HepG2 (cell line): ENCODE data around the gene TMEM38A. TPM values are rescaled to one million over a fixed set of nuclear protein-coding genes. Genes with fewer than 3 reads are reported as not detected.

Experiments
- CBX5 ChIP-seq: sonication (generic); formaldehyde crosslinking; IDR thresholded peaks from 2 replicates; pipeline ENCODE4 v1.4.0; 2020; ENCODE audit warnings: missing genetic modification reagents, borderline replicate concordance
- FOSL1 ChIP-seq: sonication (generic); formaldehyde crosslinking; IDR thresholded peaks from 2 replicates; pipeline ENCODE4 v1.9.0; 2021; ENCODE audit warnings: missing genetic modification reagents, borderline replicate concordance
- GABPB1 ChIP-seq: IDR thresholded peaks from 2 replicates; pipeline ENCODE4 v1.6.1; 2016; ENCODE audit warnings: mild to moderate bottlenecking, missing genetic modification reagents, moderate library complexity, missing compliant biosample characterization
- HMG20B ChIP-seq: conservative IDR thresholded peaks from 2 replicates; pipeline ENCODE4 v1.6.1; 2016; ENCODE audit warnings: missing genetic modification reagents, missing compliant biosample characterization
- LBX2 ChIP-seq: sonication (generic); formaldehyde crosslinking; IDR thresholded peaks from 2 replicates; pipeline ENCODE4 v1.5.0; 2020; ENCODE audit warnings: missing genetic modification reagents, mild to moderate bottlenecking, borderline replicate concordance
- RAD51 ChIP-seq: fragments of 450-650 bp; IDR thresholded peaks from 2 replicates; pipeline ENCODE4 v1.6.1; 2016; ENCODE audit warnings: borderline replicate concordance
- SOX13 ChIP-seq, 3 experiments: fragments of 450-650 bp in 1 of 3; sonication (generic) in 1 of 3; formaldehyde crosslinking in 1 of 3; IDR thresholded peaks in 2 of 3; conservative IDR thresholded peaks in 1 of 3; 2 replicates each; pipeline versions ENCODE4 v1.5.0 to v1.6.1; 2016 to 2020; ENCODE audit warnings: antibody characterized with exemption in 1 of 3, mild to moderate bottlenecking in 1 of 3, missing compliant biosample characterization in 1 of 3, missing genetic modification reagents in 1 of 3, moderate library complexity in 1 of 3
- STAT5B ChIP-seq: sonication (generic); formaldehyde crosslinking; IDR thresholded peaks from 2 replicates; pipeline ENCODE4 v1.4.0; 2020; ENCODE audit warnings: missing genetic modification reagents
- TCF7 ChIP-seq: sonication (generic); IDR thresholded peaks from 2 replicates; pipeline ENCODE4 v1.6.1; 2016; ENCODE audit warnings: antibody characterized with exemption, low read depth
- THAP9 ChIP-seq: sonication (generic); formaldehyde crosslinking; IDR thresholded peaks from 2 replicates; pipeline ENCODE4; 2020; ENCODE audit warnings: missing genetic modification reagents, mild to moderate bottlenecking, borderline replicate concordance
- ZBTB10 ChIP-seq: sonication (generic); formaldehyde crosslinking; IDR thresholded peaks from 2 replicates; pipeline ENCODE4 v1.4.0; 2020; ENCODE audit warnings: missing genetic modification reagents, borderline replicate concordance
- ZBTB7A ChIP-seq: sonication (generic); formaldehyde crosslinking; IDR thresholded peaks from 2 replicates; pipeline ENCODE4 v1.8.0; 2022; ENCODE audit warnings: mild to moderate bottlenecking, missing genetic modification reagents
- ZNF138 ChIP-seq: sonication (generic); formaldehyde crosslinking; IDR thresholded peaks from 2 replicates; pipeline ENCODE4 v1.5.0; 2020; ENCODE audit warnings: mild to moderate bottlenecking, low read depth, missing genetic modification reagents
- ZNF17 ChIP-seq: sonication (generic); formaldehyde crosslinking; IDR thresholded peaks from 2 replicates; pipeline ENCODE4 v1.5.0; 2020; ENCODE audit warnings: mild to moderate bottlenecking, missing genetic modification reagents
- polyA plus RNA-seq, 8 experiments: library from polyadenylated mRNA; depleted of rRNA in 3 of 8; stranded (reverse) in 7 of 8; unstranded in 1 of 8; fragments of >200 nt; fragmentation: Illumina TruSeq in 4 of 8; extraction: Trizol in 4 of 8; gene quantifications; 2 replicates each; pipeline versions ENCODE4 v1.2.1 to v1.2.3, GENCODE V29; 2011 to 2016; ENCODE audit warnings: low read depth in 4 of 8, missing spikeins in 1 of 8, mixed read lengths in 1 of 8; ENCODE audit not compliant: insufficient read depth in 1 of 8
- total RNA-seq, 5 experiments: library from RNA; depleted of rRNA; stranded (reverse); fragments of >200 nt; fragmentation: Illumina TruSeq; extraction: Trizol; gene quantifications; 2 replicates each; pipeline ENCODE4 v1.2.3, GENCODE V29; 2016; ENCODE audit warnings: low read depth in 1 of 5
- TF ChIP-seq, protein P1 (sequence below): sonication (generic); formaldehyde crosslinking; IDR thresholded peaks from 2 replicates; pipeline ENCODE4 v1.4.0; 2020; ENCODE audit warnings: missing genetic modification reagents, mild to moderate bottlenecking, borderline replicate concordance
- TF ChIP-seq, protein P2 (sequence below): IDR thresholded peaks from 2 replicates; pipeline ENCODE4 v1.6.1; 2016; ENCODE audit warnings: missing biosample characterization, missing genetic modification reagents, low read depth
- TF ChIP-seq, protein P3 (sequence below): IDR thresholded peaks from 2 replicates; pipeline ENCODE4 v1.6.1; 2012; ENCODE audit warnings: inconsistent platforms
- TF ChIP-seq, protein P4 (sequence below): sonication (generic); formaldehyde crosslinking; IDR thresholded peaks from 2 replicates; pipeline ENCODE4 v1.4.0; 2020; ENCODE audit warnings: missing genetic modification reagents; ENCODE audit errors: not compliant biosample characterization

The TMEM38A gene
- total and polyA plus RNA-seq, 2 of the 13 experiments (the other 11 are each of a cell fraction or from before 2014, with no cell fraction given) = 4.8 to 6.8 TPM

- TF ChIP-seq, protein P1, sequence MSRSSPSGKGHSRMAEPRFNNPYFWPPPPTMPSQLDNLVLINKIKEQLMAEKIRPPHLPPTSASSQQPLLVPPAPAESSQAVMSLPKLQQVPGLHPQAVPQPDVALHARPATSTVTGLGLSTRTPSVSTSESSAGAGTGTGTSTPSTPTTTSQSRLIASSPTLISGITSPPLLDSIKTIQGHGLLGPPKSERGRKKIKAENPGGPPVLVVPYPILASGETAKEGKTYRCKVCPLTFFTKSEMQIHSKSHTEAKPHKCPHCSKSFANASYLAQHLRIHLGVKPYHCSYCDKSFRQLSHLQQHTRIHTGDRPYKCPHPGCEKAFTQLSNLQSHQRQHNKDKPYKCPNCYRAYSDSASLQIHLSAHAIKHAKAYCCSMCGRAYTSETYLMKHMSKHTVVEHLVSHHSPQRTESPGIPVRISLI (CRISPR knock-in tag) = no peak
- TF ChIP-seq, protein P2, sequence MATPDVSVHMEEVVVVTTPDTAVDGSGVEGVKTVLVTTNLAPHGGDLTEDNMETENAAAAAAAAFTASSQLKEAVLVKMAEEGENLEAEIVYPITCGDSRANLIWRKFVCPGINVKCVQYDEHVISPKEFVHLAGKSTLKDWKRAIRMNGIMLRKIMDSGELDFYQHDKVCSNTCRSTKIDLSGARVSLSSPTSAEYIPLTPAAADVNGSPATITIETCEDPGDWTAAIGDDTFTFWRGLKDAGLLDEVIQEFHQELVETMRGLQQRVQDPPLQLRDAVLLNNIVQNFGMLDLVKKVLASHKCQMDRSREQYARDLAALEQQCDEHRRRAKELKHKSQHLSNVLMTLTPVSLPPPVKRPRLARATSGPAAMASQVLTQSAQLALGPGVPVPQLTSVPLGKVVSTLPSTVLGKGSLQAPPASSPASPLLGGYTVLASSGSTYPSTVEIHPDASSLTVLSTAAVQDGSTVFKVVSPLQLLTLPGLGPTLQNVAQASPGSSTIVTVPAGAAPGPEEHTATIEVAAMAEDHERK = no peak
- TF ChIP-seq SOX13 (IDR thresholded peaks at IDR 0.05) = no peak
- no peak for TF ChIP-seq SOX13 (CRISPR knock-in tag; conservative IDR thresholded peaks at IDR 0.05 in 1 of 2, IDR thresholded peaks at IDR 0.05 in 1 of 2)
- TF ChIP-seq STAT5B (CRISPR knock-in tag) = no peak
- TF ChIP-seq ZNF17 (CRISPR knock-in tag) = no peak
- TF ChIP-seq, protein P3, sequence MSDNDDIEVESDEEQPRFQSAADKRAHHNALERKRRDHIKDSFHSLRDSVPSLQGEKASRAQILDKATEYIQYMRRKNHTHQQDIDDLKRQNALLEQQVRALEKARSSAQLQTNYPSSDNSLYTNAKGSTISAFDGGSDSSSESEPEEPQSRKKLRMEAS = no peak; the same call in 1 of the 2 replicates
- no peak for TF ChIP-seq ZNF138
- TF ChIP-seq TCF7 = no peak
- TF ChIP-seq GABPB1 (CRISPR knock-in tag) = no peak
- no peak for TF ChIP-seq RAD51
- peak; percentile 64; the same call in 1 of the 2 replicates for TF ChIP-seq LBX2 (CRISPR knock-in tag)
- no peak for TF ChIP-seq HMG20B
- no peak for TF ChIP-seq CBX5 (CRISPR knock-in tag)
- no peak for TF ChIP-seq FOSL1 (CRISPR knock-in tag)
- TF ChIP-seq, protein P4, sequence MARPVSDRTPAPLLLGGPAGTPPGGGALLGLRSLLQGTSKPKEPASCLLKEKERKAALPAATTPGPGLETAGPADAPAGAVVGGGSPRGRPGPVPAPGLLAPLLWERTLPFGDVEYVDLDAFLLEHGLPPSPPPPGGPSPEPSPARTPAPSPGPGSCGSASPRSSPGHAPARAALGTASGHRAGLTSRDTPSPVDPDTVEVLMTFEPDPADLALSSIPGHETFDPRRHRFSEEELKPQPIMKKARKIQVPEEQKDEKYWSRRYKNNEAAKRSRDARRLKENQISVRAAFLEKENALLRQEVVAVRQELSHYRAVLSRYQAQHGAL (CRISPR knock-in tag) = no peak
- peak; percentile 51; the same call in 1 of the 2 replicates for TF ChIP-seq ZBTB10 (CRISPR knock-in tag)
- no peak for TF ChIP-seq THAP9
- TF ChIP-seq ZBTB7A = 0 out of 2 replicates have a peak, but pooled peaks have one; percentile 41
Measured at GRCh38 chr19:16660763-16661479, at the start of gene TMEM38A (continued).
